GM12878 (cell line): ENCODE data around the gene CHPF2.

Experiments used
- BRCA1 ChIP-seq: IDR thresholded peaks from 2 replicates; pipeline ENCODE4 v1.6.1; 2011; ENCODE audit warnings: low read depth, low read length, improper control_type of control experiment
- CHD2 ChIP-seq: IDR thresholded peaks from 2 replicates; pipeline ENCODE4 v1.6.1; 2011; ENCODE audit warnings: low read depth, low read length, improper control_type of control experiment, borderline replicate concordance
- KDM1A ChIP-seq: fragments of 200-600 bp; sonication (generic); IDR thresholded peaks from 2 replicates; pipeline ENCODE4 v1.6.1; 2016; ENCODE audit warnings: borderline replicate concordance
- SMARCA5 ChIP-seq: fragments of 450-650 bp; IDR thresholded peaks from 2 replicates; pipeline ENCODE4 v1.6.1; 2017; ENCODE audit warnings: mild to moderate bottlenecking
- SP1 ChIP-seq: IDR thresholded peaks from one replicate; pipeline ENCODE4 v1.6.1; 2011; ENCODE audit warnings: low read depth, low read length
- ZNF384 ChIP-seq: IDR thresholded peaks from 2 replicates; pipeline ENCODE4 v1.6.1; 2012; ENCODE audit warnings: low read depth, mild to moderate bottlenecking, low read length, improper control_type of control experiment, borderline replicate concordance
- TF ChIP-seq, protein P1 (sequence below), 3 experiments: IDR thresholded peaks in 2 of 3; conservative IDR thresholded peaks in 1 of 3; 2 replicates each; pipeline ENCODE4 v1.5.1; 2011; ENCODE audit warnings: low read depth in 3 of 3, low read length in 3 of 3, mild to moderate bottlenecking in 3 of 3, control low read depth in 2 of 3, moderate library complexity in 2 of 3, inconsistent platforms in 1 of 3, mixed read lengths in 1 of 3; ENCODE audit not compliant: control insufficient read depth in 2 of 3, insufficient read depth in 1 of 3; ENCODE audit errors: extremely low read depth in 1 of 3
- TF ChIP-seq, protein P2 (sequence below): IDR thresholded peaks from 2 replicates; pipeline ENCODE4 v1.6.1; 2011; ENCODE audit warnings: low read depth, low read length, improper control_type of control experiment, borderline replicate concordance

DNA sequence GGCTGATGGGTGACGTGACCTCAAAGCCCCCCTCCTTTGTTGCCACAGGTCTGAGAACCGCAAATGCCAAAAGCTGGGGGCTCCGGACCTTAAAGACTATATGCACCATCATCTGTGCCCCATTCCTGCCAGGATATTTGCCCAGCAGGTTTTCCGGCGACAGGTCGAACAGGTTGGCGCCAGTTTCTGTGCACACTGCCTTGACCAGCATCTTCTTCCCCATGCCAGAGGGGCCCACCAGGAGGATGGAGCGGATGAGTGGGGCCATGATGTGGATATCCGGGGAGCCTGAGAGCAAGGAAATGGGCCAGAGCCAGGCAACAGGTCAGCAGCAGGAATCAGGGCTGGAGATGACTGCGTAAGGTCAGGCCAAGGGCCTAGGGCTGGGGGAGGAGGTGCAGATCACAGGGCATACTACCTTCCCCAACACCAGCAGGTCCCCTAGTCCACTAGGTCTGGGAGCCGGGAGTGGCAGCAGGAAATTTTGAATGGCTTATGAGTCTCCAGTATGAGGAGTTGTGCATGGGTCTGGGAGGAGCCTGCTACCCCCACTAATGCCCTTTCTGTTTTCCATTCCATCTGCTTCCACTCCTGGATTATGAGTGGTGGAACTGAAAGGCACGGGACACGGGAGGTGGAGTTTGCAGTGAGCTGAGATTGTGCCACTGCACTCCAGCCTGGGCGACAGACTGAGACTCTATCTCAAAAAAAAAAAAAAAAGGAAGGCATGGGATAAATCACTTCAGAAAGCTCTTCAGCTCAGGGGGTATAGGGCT is 38.9 kb upstream of the CHPF2 start:
- TF ChIP-seq ZNF384, result no peak
- TF ChIP-seq, protein P1, sequence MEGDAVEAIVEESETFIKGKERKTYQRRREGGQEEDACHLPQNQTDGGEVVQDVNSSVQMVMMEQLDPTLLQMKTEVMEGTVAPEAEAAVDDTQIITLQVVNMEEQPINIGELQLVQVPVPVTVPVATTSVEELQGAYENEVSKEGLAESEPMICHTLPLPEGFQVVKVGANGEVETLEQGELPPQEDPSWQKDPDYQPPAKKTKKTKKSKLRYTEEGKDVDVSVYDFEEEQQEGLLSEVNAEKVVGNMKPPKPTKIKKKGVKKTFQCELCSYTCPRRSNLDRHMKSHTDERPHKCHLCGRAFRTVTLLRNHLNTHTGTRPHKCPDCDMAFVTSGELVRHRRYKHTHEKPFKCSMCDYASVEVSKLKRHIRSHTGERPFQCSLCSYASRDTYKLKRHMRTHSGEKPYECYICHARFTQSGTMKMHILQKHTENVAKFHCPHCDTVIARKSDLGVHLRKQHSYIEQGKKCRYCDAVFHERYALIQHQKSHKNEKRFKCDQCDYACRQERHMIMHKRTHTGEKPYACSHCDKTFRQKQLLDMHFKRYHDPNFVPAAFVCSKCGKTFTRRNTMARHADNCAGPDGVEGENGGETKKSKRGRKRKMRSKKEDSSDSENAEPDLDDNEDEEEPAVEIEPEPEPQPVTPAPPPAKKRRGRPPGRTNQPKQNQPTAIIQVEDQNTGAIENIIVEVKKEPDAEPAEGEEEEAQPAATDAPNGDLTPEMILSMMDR (IDR thresholded peaks at IDR 0.05 in 2 of 3, conservative IDR thresholded peaks at IDR 0.05 in 1 of 3; ENCODE audit: control insufficient read depth in 2 of 3, extremely low read depth in 1 of 3, insufficient read depth in 1 of 3, low read depth in 3 of 3, low read length in 3 of 3), result no peak
- no peak for TF ChIP-seq BRCA1
- TF ChIP-seq, protein P2, sequence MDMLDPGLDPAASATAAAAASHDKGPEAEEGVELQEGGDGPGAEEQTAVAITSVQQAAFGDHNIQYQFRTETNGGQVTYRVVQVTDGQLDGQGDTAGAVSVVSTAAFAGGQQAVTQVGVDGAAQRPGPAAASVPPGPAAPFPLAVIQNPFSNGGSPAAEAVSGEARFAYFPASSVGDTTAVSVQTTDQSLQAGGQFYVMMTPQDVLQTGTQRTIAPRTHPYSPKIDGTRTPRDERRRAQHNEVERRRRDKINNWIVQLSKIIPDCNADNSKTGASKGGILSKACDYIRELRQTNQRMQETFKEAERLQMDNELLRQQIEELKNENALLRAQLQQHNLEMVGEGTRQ, result no peak
- no peak for TF ChIP-seq SP1
- TF ChIP-seq CHD2, result no peak
- no peak for TF ChIP-seq KDM1A
- no peak for TF ChIP-seq SMARCA5
